ENCODE data around the gene SCARB1. TPM values are rescaled to one million over a fixed set of nuclear protein-coding genes. Genes with fewer than 3 reads are reported as not detected.
A peak's percentile ranks its signal among the peaks of the same experiment; 100 is the strongest.
"Not testable (repeated sequence)": the region's sequence is repeated elsewhere in the genome, so short reads cannot be mapped to it uniquely, and the experiment has no call there.

The SCARB1 gene
- total RNA-seq: 100 to 1,000 TPM in 3 of 7 donors, 10 to 100 TPM in 4; 20.8 to 155 (median 81.7) TPM
- 1,000 to 10,000 TPM in 1 of 2 donors, 10 to 100 TPM in 1; 59.4 to 1,262 TPM for polyA plus RNA-seq
- long read RNA-seq, donor 1, transcript SCARB1-201 (13 exons, 2,611 nt): major isoform, 190 of 390 reads
- long read RNA-seq, donor 1, transcript SCARB1-202 (12 exons, 3,329 nt): minor isoform, 93 of 390 reads
- long read RNA-seq, donor 1, partial matches to known transcripts: 46 of 390 reads
- long read RNA-seq, donor 1, other reads (novel, unspliced or antisense): 54 of 390 reads
- long read RNA-seq, donor 2, transcript SCARB1-201 (13 exons, 2,611 nt): major isoform, 11 of 20 reads
- long read RNA-seq, donor 2, partial matches to known transcripts: 5 of 20 reads
- long read RNA-seq, donor 2, other reads (novel, unspliced or antisense): 0 of 20 reads
- long read RNA-seq, donor 3, full-length matches to known transcripts: 178 of 226 reads
- long read RNA-seq, donor 3, partial matches to known transcripts: 16 of 226 reads
- long read RNA-seq, donor 3, other reads (novel, unspliced or antisense): 32 of 226 reads

GRCh38 chr12:124863416-124864325 is at the start of gene SCARB1:
Gene SCARB1 (minus strand): TSS chr12:124863864. CDS start chr12:124863720, 144 bp downstream.
- peak within 1 kb of the TSS; percentile 79 for H3K4me3 ChIP-seq
- no peaks in the 10 kb centered on the region for H3K36me3 ChIP-seq
- intact Hi-C loops (cut with DNase I): no loop called here
- peak within 1 kb of the TSS; percentile 6 to 69 for H3K27ac ChIP-seq
- peak; percentile 85 to 94 (median 90) for DNase-seq
- H3K4me1 ChIP-seq (ENCODE audit: insufficient read depth): peaks cover 7% of the 10 kb centered on the region
- no peaks in the 10 kb centered on the region for H3K27me3 ChIP-seq
- WGBS, 3 donors: 0 to 1% (median 1%) methylated on average over 15 to 89 of the region's 89 CpGs
- H3K9me3 ChIP-seq: no peaks in the 10 kb centered on the region
- no peak for TF ChIP-seq EP300 (IDR thresholded peaks at IDR 0.05)
- TF ChIP-seq CTCF (IDR thresholded peaks at IDR 0.05): peak in 1 of 3 donors; percentile 11
- TF ChIP-seq POLR2A (IDR thresholded peaks at IDR 0.05): peak; percentile 35

- H3K27me3 ChIP-seq; H3K27ac ChIP-seq; H3K36me3 ChIP-seq; H3K4me1 ChIP-seq (ENCODE audit: insufficient read depth): not testable (repeated sequence)
- peak overlapping the region; percentile 83 for H3K4me3 ChIP-seq
- WGBS, 3 donors: 78 to 86% (median 82%) methylated on average over 18 to 21 of the region's 21 CpGs
- intact Hi-C loops (cut with DNase I): loop anchor here in 2 of 4 donors (10.0 kb wide), 2 partner anchors 868 to 878 kb away; no protein-coding TSS in a partner anchor
- peaks cover 0 to 13% of the 10 kb centered on the region in 2 donors for H3K9me3 ChIP-seq
- DNase-seq: peak in 2 of 5 donors; percentile 19 to 31
These were observed 49.0 kb upstream of the SCARB1 start for GRCh38 chr12:124912529-124913287.

GRCh38 chr12:124911521-124911920 is 47.9 kb upstream of the SCARB1 start:
- Histone ChIP-seq H3K4me3 (peak overlapping the region; percentile 2), H3K9me3 (peaks cover 0 to 13% of the 10 kb centered on the region in 2 donors)
- H3K27me3 ChIP-seq; H3K4me1 ChIP-seq (ENCODE audit: insufficient read depth); H3K27ac ChIP-seq; H3K36me3 ChIP-seq: not testable (repeated sequence)
- 59 to 79% (median 68%) methylated on average over 6 of the region's 6 CpGs for WGBS, 3 donors
- intact Hi-C loops (cut with DNase I): loop anchor here in 2 of 4 donors (10.0 kb wide), 2 partner anchors 867 to 877 kb away; no protein-coding TSS in a partner anchor
- peak in 1 of 5 donors; percentile 16 for DNase-seq

- Histone ChIP-seq H3K36me3 (peaks cover 4% of the 10 kb centered on the region), H3K4me3 (peak overlapping the region; percentile 2), H3K27me3 (no peaks in the 10 kb centered on the region), H3K9me3 (peaks cover 0 to 13% of the 10 kb centered on the region in 2 donors), H3K27ac (no peak overlapping the region), H3K4me1 (ENCODE audit: insufficient read depth) (peaks cover 1% of the 10 kb centered on the region)
- no peak for TF ChIP-seq EP300 (IDR thresholded peaks at IDR 0.05)
- TF ChIP-seq CTCF (IDR thresholded peaks at IDR 0.05): no peak
- TF ChIP-seq POLR2A (IDR thresholded peaks at IDR 0.05): no peak
- 65 to 69% (median 68%) methylated on average over 9 of the region's 9 CpGs for WGBS, 3 donors
- peak in 1 of 5 donors; percentile 20 for DNase-seq
- intact Hi-C loops (cut with DNase I): loop anchor here in 2 of 4 donors (10.0 kb wide), 2 partner anchors 866 to 876 kb away; no protein-coding TSS in a partner anchor
These were observed 47.2 kb upstream of the SCARB1 start for GRCh38 chr12:124910561-124911478.
